AG09319 (cell line): ENCODE results near the gene SELPLG.

ENCODE experiments used
- DNase-seq: peaks from one replicate; pipeline ENCODE4 v3.0.0-alpha.2; 2010; ENCODE audit warnings: low read depth; ENCODE audit errors: extremely low read depth
- TF ChIP-seq, protein P1 (sequence below): IDR thresholded peaks from 2 replicates; pipeline ENCODE4 v1.5.1; 2011; ENCODE audit warnings: low read depth, mild to moderate bottlenecking, inconsistent platforms, low read length, moderate library complexity

Gene SELPLG

DNA sequence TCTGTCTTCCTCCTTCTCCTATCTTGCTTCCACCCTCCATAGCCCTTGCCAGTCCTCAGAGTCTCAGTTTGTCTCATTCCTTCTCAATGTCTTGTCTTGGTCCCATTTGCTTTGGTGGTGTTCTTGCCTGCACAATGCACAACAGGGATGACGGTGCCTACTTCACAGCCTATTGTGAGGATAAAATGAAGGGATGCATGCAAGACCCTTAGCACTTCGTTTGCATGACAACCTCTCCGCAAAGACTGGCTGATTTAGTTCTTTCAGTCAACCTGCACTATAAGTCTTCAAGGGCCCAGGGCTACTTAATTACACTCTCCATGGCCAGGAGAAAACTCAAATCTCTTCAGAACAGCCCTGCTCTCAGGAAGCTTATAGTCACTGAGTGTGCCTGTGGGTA lies 8.5 kb downstream of the SELPLG start:
- DNase-seq = no peak
- TF ChIP-seq, protein P1, sequence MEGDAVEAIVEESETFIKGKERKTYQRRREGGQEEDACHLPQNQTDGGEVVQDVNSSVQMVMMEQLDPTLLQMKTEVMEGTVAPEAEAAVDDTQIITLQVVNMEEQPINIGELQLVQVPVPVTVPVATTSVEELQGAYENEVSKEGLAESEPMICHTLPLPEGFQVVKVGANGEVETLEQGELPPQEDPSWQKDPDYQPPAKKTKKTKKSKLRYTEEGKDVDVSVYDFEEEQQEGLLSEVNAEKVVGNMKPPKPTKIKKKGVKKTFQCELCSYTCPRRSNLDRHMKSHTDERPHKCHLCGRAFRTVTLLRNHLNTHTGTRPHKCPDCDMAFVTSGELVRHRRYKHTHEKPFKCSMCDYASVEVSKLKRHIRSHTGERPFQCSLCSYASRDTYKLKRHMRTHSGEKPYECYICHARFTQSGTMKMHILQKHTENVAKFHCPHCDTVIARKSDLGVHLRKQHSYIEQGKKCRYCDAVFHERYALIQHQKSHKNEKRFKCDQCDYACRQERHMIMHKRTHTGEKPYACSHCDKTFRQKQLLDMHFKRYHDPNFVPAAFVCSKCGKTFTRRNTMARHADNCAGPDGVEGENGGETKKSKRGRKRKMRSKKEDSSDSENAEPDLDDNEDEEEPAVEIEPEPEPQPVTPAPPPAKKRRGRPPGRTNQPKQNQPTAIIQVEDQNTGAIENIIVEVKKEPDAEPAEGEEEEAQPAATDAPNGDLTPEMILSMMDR = no peak

- DNase-seq = no peak
- TF ChIP-seq, protein P1 = no peak
Measured at GRCh38 chr12:108623577-108623976, 10.1 kb downstream of the SELPLG start.

DNA sequence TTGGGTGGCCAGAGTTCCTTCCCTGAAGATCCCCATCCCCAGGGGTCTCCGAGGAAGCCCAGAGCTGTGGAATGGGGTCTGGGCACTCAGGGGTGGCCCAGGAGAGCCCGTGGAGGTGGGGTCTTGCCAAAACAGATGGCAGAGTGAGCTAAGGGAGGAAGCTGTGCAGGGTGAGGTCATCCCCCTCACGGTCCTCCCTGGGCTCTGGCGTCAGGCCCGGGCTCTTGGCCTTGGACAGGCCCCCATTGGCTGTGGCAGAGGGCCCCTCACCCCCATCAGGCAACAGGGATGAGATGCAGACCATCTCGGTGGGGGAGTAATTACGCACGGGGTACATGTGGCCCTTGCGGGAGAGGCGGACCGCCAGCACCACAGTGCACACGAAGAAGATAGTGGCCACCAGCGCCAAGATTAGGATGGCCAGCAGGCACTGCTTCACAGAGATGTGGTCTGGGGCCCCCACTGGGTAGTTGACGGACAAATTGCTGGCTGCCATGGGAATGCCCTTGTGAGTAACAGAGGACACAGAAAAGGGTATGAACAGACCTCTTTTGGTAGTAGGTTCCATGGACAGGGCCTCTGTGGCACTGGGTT lies 10.7 kb downstream of the SELPLG start:
- TF ChIP-seq, protein P1 = no peak
- no peak for DNase-seq

- TF ChIP-seq, protein P1 = no peak
- DNase-seq = no peak
Measured at GRCh38 chr12:108622421-108622820, 11.3 kb downstream of the SELPLG start.

- DNase-seq = no peak
- TF ChIP-seq, protein P1 = no peak
Measured at GRCh38 chr12:108621161-108621560, 12.5 kb downstream of the SELPLG start.

GRCh38 chr12:108620236-108620879 lies 13.3 kb downstream of the SELPLG start:
- peak; percentile 37 for DNase-seq

More at GRCh38 chr12:108620236-108620879, 13.3 kb downstream of the SELPLG start:
- TF ChIP-seq, protein P1 = no peak
